CD4-positive, CD25-positive, alpha-beta regulatory T cell (primary cell): ENCODE data around the gene HTR6. TPM values are rescaled to one million over a fixed set of nuclear protein-coding genes. Genes with fewer than 3 reads are reported as not detected.

Source experiments
- ATAC-seq, 2 donors: fragments of 150-1000 bp; cut with Tn5 transposase; one replicate each; pipeline ENCODE4 v1.10.0; 2021; ENCODE audit warnings: low read depth in 2 of 2, moderate number of reproducible peaks in 2 of 2, moderate library complexity in 1 of 2
- DNase-seq, 3 donors: peaks; one replicate each; pipeline versions ENCODE4 v3.0.0 to v3.0.0-alpha.2; 2012 to 2022; ENCODE audit warnings: mixed read lengths in 1 of 3
- H3K27ac ChIP-seq: one replicate; pipeline ENCODE4 v1.7.0; 2013; ENCODE audit warnings: mild to moderate bottlenecking, low read length; ENCODE audit not compliant: insufficient read depth, poor library complexity, severe bottlenecking
- H3K27me3 ChIP-seq: one replicate; pipeline ENCODE4 v1.7.0; 2013; ENCODE audit warnings: low read length; ENCODE audit not compliant: control insufficient read depth, insufficient read depth
- H3K36me3 ChIP-seq: one replicate; pipeline ENCODE4 v1.7.0; 2013; ENCODE audit warnings: mild to moderate bottlenecking, low read length, moderate library complexity; ENCODE audit not compliant: control insufficient read depth, insufficient read depth
- H3K4me1 ChIP-seq: 2 replicates; pipeline ENCODE4 v1.7.0; 2013; ENCODE audit warnings: mild to moderate bottlenecking, low read length; ENCODE audit not compliant: insufficient read depth, control insufficient read depth, poor library complexity, severe bottlenecking
- H3K4me3 ChIP-seq: one replicate; pipeline ENCODE4 v1.7.0; 2013; ENCODE audit warnings: low read depth, mild to moderate bottlenecking, low read length, moderate library complexity
- H3K9me3 ChIP-seq, 2 experiments: 1 replicate in 1 of 2; 2 replicates in 1 of 2; pipeline ENCODE4 v1.7.0; 2013; ENCODE audit warnings: low read length in 2 of 2, mild to moderate bottlenecking in 1 of 2, moderate library complexity in 1 of 2; ENCODE audit not compliant: control insufficient read depth in 2 of 2
- H3K27ac Mint-ChIP-seq, 3 donors: one replicate each; pipeline ENCODE4 v1.8.0; 2020 to 2022; ENCODE audit warnings: mild to moderate bottlenecking in 3 of 3, mixed read lengths in 3 of 3, moderate library complexity in 2 of 3
- H3K27me3 Mint-ChIP-seq: one replicate; pipeline ENCODE4 v1.8.0; 2022; ENCODE audit warnings: mild to moderate bottlenecking, mixed read lengths
- H3K36me3 Mint-ChIP-seq: one replicate; pipeline ENCODE4 v1.8.0; 2020; ENCODE audit warnings: mixed read lengths
- H3K4me1 Mint-ChIP-seq, 4 donors: one replicate each; pipeline ENCODE4 v1.8.0; 2020 to 2022; ENCODE audit warnings: mixed read lengths in 4 of 4, mild to moderate bottlenecking in 1 of 4
- H3K4me3 Mint-ChIP-seq, 4 donors: one replicate each; pipeline ENCODE4 v1.8.0; 2020 to 2022; ENCODE audit warnings: mild to moderate bottlenecking in 4 of 4, mixed read lengths in 4 of 4, moderate library complexity in 3 of 4
- H3K9me3 Mint-ChIP-seq, 7 donors: one replicate each; pipeline ENCODE4 v1.8.0; 2020 to 2022; ENCODE audit warnings: mixed read lengths in 7 of 7, mild to moderate bottlenecking in 3 of 7, moderate library complexity in 2 of 7
- polyA plus RNA-seq, 4 donors: library from polyadenylated mRNA; unstranded; fragments of 300-500 nt; fragmentation: Illumina TruSeq; gene quantifications; one replicate each; pipeline ENCODE4 v1.2.3, GENCODE V29; 2021
- total RNA-seq: library from RNA; stranded (reverse); gene quantifications from one replicate; pipeline ENCODE4 v1.2.3, GENCODE V29; 2022

Gene HTR6
- total and polyA plus RNA-seq, 5 donors from 2014 or later = 0.15 to 0.31 (median 0.19) TPM; not detected in 2

- Mint-ChIP-seq H3K27me3 (no peaks in the 10 kb centered on the region), H3K36me3 (peaks cover 57% of the 10 kb centered on the region), H3K4me1 (no peaks in the 10 kb centered on the region), H3K27ac (no peak overlapping the region), H3K9me3 (peaks cover 0 to 8% (median 0%) of the 10 kb centered on the region in 7 donors), H3K4me3 (no peak overlapping the region)
- H3K4me1 ChIP-seq = no peaks in the 10 kb centered on the region
- no peaks in the 10 kb centered on the region for H3K9me3 ChIP-seq
- no peak for DNase-seq
- no peaks in the 10 kb centered on the region for H3K27me3 ChIP-seq
- H3K4me3 ChIP-seq = no peak overlapping the region
- peaks cover 20% of the 10 kb centered on the region for H3K36me3 ChIP-seq
- no peak for ATAC-seq
- H3K27ac ChIP-seq = no peak overlapping the region
Observed at GRCh38 chr1:19730232-19730631, 65.6 kb downstream of the HTR6 start.

Other genes with a start within 250 kb of the HTR6 start
- gene CAPZB, start 179.3 kb upstream of the HTR6 start, total RNA-seq = 372 TPM
- 100 to 1,000 TPM; 384 to 588 (median 518) TPM for gene CAPZB, start 179.3 kb upstream of the HTR6 start, polyA plus RNA-seq
- 3.3 TPM for gene NBL1, start 20.6 kb upstream of the HTR6 start, total RNA-seq
- gene NBL1, start 20.6 kb upstream of the HTR6 start, polyA plus RNA-seq = 1 to 10 TPM in 3 of 4 donors, under 1 TPM in 1; 0.39 to 1.4 (median 1.2) TPM
- gene TMCO4, start 135.0 kb downstream of the HTR6 start, total RNA-seq = 18.7 TPM
- gene TMCO4, start 135.0 kb downstream of the HTR6 start, polyA plus RNA-seq = 10 to 100 TPM; 10.9 to 16.3 (median 13.6) TPM
- not detected for gene RNF186, start 150.4 kb downstream of the HTR6 start, total RNA-seq
- not detected for gene RNF186, start 150.4 kb downstream of the HTR6 start, polyA plus RNA-seq
- gene OTUD3, start 217.5 kb downstream of the HTR6 start, total RNA-seq = 20.9 TPM
- 1 to 10 TPM in 2 of 4 donors, under 1 TPM in 2; 0.72 to 1.2 (median 0.99) TPM for gene OTUD3, start 217.5 kb downstream of the HTR6 start, polyA plus RNA-seq